HEK293 (cell line): Measurements from ENCODE around the gene RPL23.

Source experiments
- CTCF ChIA-PET: fragments of 350-600 bp; formaldehyde crosslinking; extraction: SDS; loops from one replicate; lab custom pipeline; 2021; ENCODE audit warnings: antibody characterized with exemption; lab: Yijun Ruan, JAX
- POLR2A ChIA-PET: fragments of 300-600 bp; formaldehyde crosslinking; extraction: SDS; loops from one replicate; lab custom pipeline; 2020; ENCODE audit warnings: antibody characterized with exemption, inconsistent platforms; lab: Yijun Ruan, JAX
- H3K27ac ChIP-seq: fragments of 200-500 bp; sonication (Bioruptor generic); 2 replicates; pipeline ENCODE4 v1.5.1; 2014; ENCODE audit warnings: low read depth, low read length, control low read depth, inconsistent platforms; ENCODE audit errors: extremely low read depth
- H3K36me3 ChIP-seq, 2 experiments: fragments of 200-500 bp in 1 of 2; sonication (Bioruptor generic) in 1 of 2; 1 replicate in 1 of 2; 2 replicates in 1 of 2; pipeline ENCODE4 v1.5.1; 2014 to 2017; ENCODE audit warnings: inconsistent platforms in 2 of 2, low read length in 2 of 2; ENCODE audit not compliant: control insufficient read depth in 2 of 2, insufficient read depth in 1 of 2
- H3K4me1 ChIP-seq: fragments of 200-500 bp; sonication (Bioruptor generic); 2 replicates; pipeline ENCODE4 v1.5.1; 2014; ENCODE audit warnings: mild to moderate bottlenecking, low read length, inconsistent platforms; ENCODE audit not compliant: control insufficient read depth, insufficient read depth
- H3K4me3 ChIP-seq: 2 replicates; pipeline ENCODE4 v1.5.1; 2011; ENCODE audit warnings: low read depth, mild to moderate bottlenecking, control low read depth, low read length, moderate library complexity
- H3K9me3 ChIP-seq: fragments of 200-500 bp; sonication (Bioruptor generic); 2 replicates; pipeline ENCODE4 v1.5.1; 2014; ENCODE audit warnings: low read depth, low read length, inconsistent platforms; ENCODE audit not compliant: control insufficient read depth, insufficient read depth
- KLF16 ChIP-seq: fragments of 450-650 bp; formaldehyde crosslinking; IDR thresholded peaks from 2 replicates; pipeline ENCODE4 v1.5.1; 2017; ENCODE audit warnings: missing biosample characterization, missing genetic modification characterization
- PRDM1 ChIP-seq: fragments of 450-650 bp; formaldehyde crosslinking; IDR thresholded peaks from 2 replicates; pipeline ENCODE4; 2016; ENCODE audit warnings: missing biosample characterization, missing genetic modification characterization
- SCRT1 ChIP-seq: fragments of 450-650 bp; formaldehyde crosslinking; IDR thresholded peaks from 2 replicates; pipeline ENCODE4 v1.5.1; 2016; ENCODE audit warnings: missing biosample characterization, missing genetic modification characterization, borderline replicate concordance
- SCRT2 ChIP-seq: fragments of 450-650 bp; formaldehyde crosslinking; IDR thresholded peaks from 2 replicates; pipeline ENCODE4 v1.5.1; 2016; ENCODE audit warnings: missing biosample characterization, missing genetic modification characterization
- SETDB1 ChIP-seq: IDR thresholded peaks from one replicate; pipeline ENCODE4 v1.6.1; 2017; ENCODE audit warnings: mild to moderate bottlenecking, low read length, moderate library complexity, mixed read lengths; ENCODE audit not compliant: insufficient read length
- TRIM28 ChIP-seq: IDR thresholded peaks from 2 replicates; pipeline ENCODE4 v1.6.1; 2011; ENCODE audit warnings: low read length, control low read depth, borderline replicate concordance
- WT1 ChIP-seq: fragments of 450-650 bp; formaldehyde crosslinking; IDR thresholded peaks from 2 replicates; pipeline ENCODE4 v1.5.1; 2016; ENCODE audit warnings: missing biosample characterization, missing genetic modification characterization
- ZBTB11 ChIP-seq: fragments of 450-650 bp; formaldehyde crosslinking; conservative IDR thresholded peaks from 2 replicates; pipeline ENCODE4 v1.5.1; 2016; ENCODE audit warnings: low read depth, missing biosample characterization, missing genetic modification characterization
- ZFHX2 ChIP-seq: fragments of 450-650 bp; formaldehyde crosslinking; conservative IDR thresholded peaks from 2 replicates; pipeline ENCODE4 v1.5.1; 2016; ENCODE audit warnings: missing biosample characterization, missing genetic modification characterization
- ZNF19 ChIP-seq: fragments of 450-650 bp; formaldehyde crosslinking; IDR thresholded peaks from 2 replicates; pipeline ENCODE4; 2016; ENCODE audit warnings: missing biosample characterization, missing genetic modification characterization, low read depth
- ZNF239 ChIP-seq: fragments of 450-650 bp; formaldehyde crosslinking; IDR thresholded peaks from 2 replicates; pipeline ENCODE4 v1.5.1; 2016; ENCODE audit warnings: missing biosample characterization, missing genetic modification characterization
- ZNF311 ChIP-seq: fragments of 450-650 bp; formaldehyde crosslinking; IDR thresholded peaks from 2 replicates; pipeline ENCODE4 v1.5.1; 2017; ENCODE audit warnings: missing biosample characterization, missing genetic modification characterization, borderline replicate concordance
- ZNF335 ChIP-seq: fragments of 450-650 bp; formaldehyde crosslinking; conservative IDR thresholded peaks from 2 replicates; pipeline ENCODE4 v1.5.1; 2016; ENCODE audit warnings: missing biosample characterization, missing genetic modification characterization
- ZNF366 ChIP-seq: fragments of 450-650 bp; formaldehyde crosslinking; conservative IDR thresholded peaks from 2 replicates; pipeline ENCODE4 v1.5.1; 2016; ENCODE audit warnings: missing biosample characterization, missing genetic modification characterization
- ZNF37A ChIP-seq: fragments of 450-650 bp; IDR thresholded peaks from 2 replicates; pipeline ENCODE4 v1.5.1; 2018; ENCODE audit warnings: missing biosample characterization, missing genetic modification characterization
- ZNF423 ChIP-seq: fragments of 450-650 bp; formaldehyde crosslinking; IDR thresholded peaks from 2 replicates; pipeline ENCODE4 v1.5.1; 2016; ENCODE audit warnings: missing biosample characterization, missing genetic modification characterization
- ZNF580 ChIP-seq: fragments of 450-650 bp; formaldehyde crosslinking; IDR thresholded peaks from 2 replicates; pipeline ENCODE4 v1.5.1; 2016; ENCODE audit warnings: missing biosample characterization, missing genetic modification characterization
- ZNF596 ChIP-seq: fragments of 450-650 bp; IDR thresholded peaks from 2 replicates; pipeline ENCODE4 v1.5.0; 2018; ENCODE audit warnings: missing biosample characterization, mild to moderate bottlenecking, missing genetic modification characterization, moderate library complexity
- ZNF660 ChIP-seq: fragments of 450-650 bp; IDR thresholded peaks from 2 replicates; pipeline ENCODE4 v1.5.1; 2018; ENCODE audit warnings: missing biosample characterization, mild to moderate bottlenecking, missing genetic modification characterization
- ZSCAN16 ChIP-seq: fragments of 450-650 bp; formaldehyde crosslinking; IDR thresholded peaks from 2 replicates; pipeline ENCODE4 v1.5.1; 2016; ENCODE audit warnings: missing biosample characterization, missing genetic modification characterization
- TF ChIP-seq, protein P1 (sequence below): fragments of 450-650 bp; formaldehyde crosslinking; IDR thresholded peaks from 2 replicates; pipeline ENCODE4 v1.5.1; 2017; ENCODE audit warnings: missing biosample characterization, missing genetic modification characterization
- TF ChIP-seq, protein P2 (sequence below): fragments of 450-650 bp; formaldehyde crosslinking; IDR thresholded peaks from 2 replicates; pipeline ENCODE4 v1.5.1; 2017; ENCODE audit warnings: missing biosample characterization, mild to moderate bottlenecking, missing genetic modification characterization, moderate library complexity
- TF ChIP-seq, protein P3 (sequence below): fragments of 450-650 bp; formaldehyde crosslinking; IDR thresholded peaks from 2 replicates; pipeline ENCODE4 v1.5.1; 2016; ENCODE audit warnings: missing biosample characterization, missing genetic modification characterization

The RPL23 gene

GRCh38 chr17:38885728-38886642 is 32.5 kb upstream of the RPL23 start:
- H3K9me3 ChIP-seq: no peaks in the 10 kb centered on the region
- POLR2A ChIA-PET: interaction anchor here (0.9 to 1.0 kb wide), 2 partner anchors 16 to 41 kb away, joined by 4 to 5 read pairs; partner anchors contain the start of gene LASP1
- H3K27ac ChIP-seq: no peak overlapping the region
- peaks cover 14% of the 10 kb centered on the region for H3K4me1 ChIP-seq
- peaks cover 0 to 42% of the 10 kb centered on the region in 2 experiments; a peak in 2 of 3 replicates for H3K36me3 ChIP-seq
- TF ChIP-seq ZNF596: peak; percentile 97
- TF ChIP-seq PRDM1 (tag by site-specific recombination): peak; percentile 99
- no peak for TF ChIP-seq ZNF335 (tag by site-specific recombination)
- no peak for TF ChIP-seq TRIM28
- TF ChIP-seq SCRT1: peak; percentile 50; the same call in 1 of the 2 replicates
- TF ChIP-seq ZNF660 (tag by site-specific recombination): no peak
- TF ChIP-seq ZNF366 (tag by site-specific recombination): peak; percentile 58; the same call in 1 of the 2 replicates
- TF ChIP-seq, protein P1, sequence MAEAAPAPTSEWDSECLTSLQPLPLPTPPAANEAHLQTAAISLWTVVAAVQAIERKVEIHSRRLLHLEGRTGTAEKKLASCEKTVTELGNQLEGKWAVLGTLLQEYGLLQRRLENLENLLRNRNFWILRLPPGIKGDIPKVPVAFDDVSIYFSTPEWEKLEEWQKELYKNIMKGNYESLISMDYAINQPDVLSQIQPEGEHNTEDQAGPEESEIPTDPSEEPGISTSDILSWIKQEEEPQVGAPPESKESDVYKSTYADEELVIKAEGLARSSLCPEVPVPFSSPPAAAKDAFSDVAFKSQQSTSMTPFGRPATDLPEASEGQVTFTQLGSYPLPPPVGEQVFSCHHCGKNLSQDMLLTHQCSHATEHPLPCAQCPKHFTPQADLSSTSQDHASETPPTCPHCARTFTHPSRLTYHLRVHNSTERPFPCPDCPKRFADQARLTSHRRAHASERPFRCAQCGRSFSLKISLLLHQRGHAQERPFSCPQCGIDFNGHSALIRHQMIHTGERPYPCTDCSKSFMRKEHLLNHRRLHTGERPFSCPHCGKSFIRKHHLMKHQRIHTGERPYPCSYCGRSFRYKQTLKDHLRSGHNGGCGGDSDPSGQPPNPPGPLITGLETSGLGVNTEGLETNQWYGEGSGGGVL (tag by site-specific recombination): no peak
- TF ChIP-seq, protein P2, sequence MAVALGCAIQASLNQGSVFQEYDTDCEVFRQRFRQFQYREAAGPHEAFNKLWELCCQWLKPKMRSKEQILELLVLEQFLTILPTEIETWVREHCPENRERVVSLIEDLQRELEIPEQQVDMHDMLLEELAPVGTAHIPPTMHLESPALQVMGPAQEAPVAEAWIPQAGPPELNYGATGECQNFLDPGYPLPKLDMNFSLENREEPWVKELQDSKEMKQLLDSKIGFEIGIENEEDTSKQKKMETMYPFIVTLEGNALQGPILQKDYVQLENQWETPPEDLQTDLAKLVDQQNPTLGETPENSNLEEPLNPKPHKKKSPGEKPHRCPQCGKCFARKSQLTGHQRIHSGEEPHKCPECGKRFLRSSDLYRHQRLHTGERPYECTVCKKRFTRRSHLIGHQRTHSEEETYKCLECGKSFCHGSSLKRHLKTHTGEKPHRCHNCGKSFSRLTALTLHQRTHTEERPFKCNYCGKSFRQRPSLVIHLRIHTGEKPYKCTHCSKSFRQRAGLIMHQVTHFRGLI (tag by site-specific recombination): peak; percentile 48; the same call in 1 of the 2 replicates
- no peak for TF ChIP-seq ZNF19
- no peak for TF ChIP-seq ZSCAN16
- TF ChIP-seq ZNF423 (tag by site-specific recombination): no peak
- no peak for TF ChIP-seq ZNF311 (tag by site-specific recombination)
- TF ChIP-seq SCRT2: peak; percentile 74
- no peak overlapping the region for H3K4me3 ChIP-seq
- CTCF ChIA-PET: interaction anchor here (0.5 to 0.8 kb wide), 2 partner anchors 31 to 564 kb away, joined by 3 to 4 read pairs; no protein-coding TSS in a partner anchor

DNA sequence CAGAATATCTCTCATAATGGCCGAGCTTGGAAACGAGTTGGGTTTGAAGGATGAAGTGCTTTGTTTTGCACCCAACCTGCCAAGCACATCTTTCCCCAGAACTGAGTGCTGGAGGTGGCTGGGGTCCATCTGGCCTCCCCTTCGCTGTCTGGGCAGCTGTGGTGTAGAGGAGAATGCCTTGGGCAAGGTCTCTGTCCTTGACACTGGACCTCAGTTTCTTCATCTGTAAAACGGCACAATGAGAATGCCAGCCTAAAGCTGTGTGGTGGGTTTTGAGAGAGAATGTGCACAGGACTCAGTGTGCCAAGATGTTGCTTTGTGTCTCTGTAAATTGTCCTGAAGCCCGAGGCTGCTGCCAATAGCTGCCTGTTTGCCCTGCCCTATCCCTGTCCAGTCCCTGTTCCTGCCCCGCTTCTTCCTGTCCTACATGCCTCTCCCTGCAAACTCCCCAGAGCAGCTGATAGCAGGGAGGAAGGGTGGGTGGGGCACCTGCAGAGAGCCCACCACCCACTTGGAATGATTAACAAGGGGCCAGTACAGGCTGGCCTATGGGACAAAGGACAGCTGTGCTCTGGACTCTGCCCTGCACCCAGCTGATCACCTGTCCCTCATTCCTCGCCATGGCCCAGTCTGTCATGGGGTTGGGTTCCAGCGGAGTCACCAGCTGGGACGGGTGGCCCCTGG is 31.7 kb upstream of the RPL23 start:
- H3K9me3 ChIP-seq: no peaks in the 10 kb centered on the region
- H3K36me3 ChIP-seq: peaks cover 0 to 39% of the 10 kb centered on the region in 2 experiments; a peak in 2 of 3 replicates
- H3K4me3 ChIP-seq: no peak overlapping the region
- H3K4me1 ChIP-seq: peaks cover 20% of the 10 kb centered on the region
- H3K27ac ChIP-seq: no peak overlapping the region
- ChIA-PET POLR2A (no interaction called here), CTCF (interaction anchor here (0.5 to 0.8 kb wide), 4 partner anchors 22 to 563 kb away, joined by 3 to 4 read pairs (median 3); no protein-coding TSS in a partner anchor)
- TF ChIP-seq ZBTB11 (tag by site-specific recombination) (no peak), KLF16 (no peak), ZNF37A (tag by site-specific recombination) (no peak), ZNF580 (tag by site-specific recombination) (no peak), ZNF239 (tag by site-specific recombination) (no peak), ZNF311 (tag by site-specific recombination) (no peak), WT1 (tag by site-specific recombination) (no peak), SETDB1 (no peak), ZFHX2 (0 out of 2 replicates have a peak, but pooled peaks have one; percentile 15)
- TF ChIP-seq, protein P3, sequence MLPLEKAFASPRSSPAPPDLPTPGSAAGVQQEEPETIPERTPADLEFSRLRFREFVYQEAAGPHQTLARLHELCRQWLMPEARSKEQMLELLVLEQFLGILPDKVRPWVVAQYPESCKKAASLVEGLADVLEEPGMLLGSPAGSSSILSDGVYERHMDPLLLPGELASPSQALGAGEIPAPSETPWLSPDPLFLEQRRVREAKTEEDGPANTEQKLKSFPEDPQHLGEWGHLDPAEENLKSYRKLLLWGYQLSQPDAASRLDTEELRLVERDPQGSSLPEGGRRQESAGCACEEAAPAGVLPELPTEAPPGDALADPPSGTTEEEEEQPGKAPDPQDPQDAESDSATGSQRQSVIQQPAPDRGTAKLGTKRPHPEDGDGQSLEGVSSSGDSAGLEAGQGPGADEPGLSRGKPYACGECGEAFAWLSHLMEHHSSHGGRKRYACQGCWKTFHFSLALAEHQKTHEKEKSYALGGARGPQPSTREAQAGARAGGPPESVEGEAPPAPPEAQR (tag by site-specific recombination): no peak
